Endometrium (tissue), 2 donors: ENCODE data around the gene KCNN3.

ENCODE experiments used
- FAIRE-seq: peaks from 2 replicates; lab custom pipeline; 2012; peaks lifted over from hg19 to GRCh38; lab: Jason Lieb, UNC
- donor health status: control.
- donor health status: control.

KCNN3 gene

DNA sequence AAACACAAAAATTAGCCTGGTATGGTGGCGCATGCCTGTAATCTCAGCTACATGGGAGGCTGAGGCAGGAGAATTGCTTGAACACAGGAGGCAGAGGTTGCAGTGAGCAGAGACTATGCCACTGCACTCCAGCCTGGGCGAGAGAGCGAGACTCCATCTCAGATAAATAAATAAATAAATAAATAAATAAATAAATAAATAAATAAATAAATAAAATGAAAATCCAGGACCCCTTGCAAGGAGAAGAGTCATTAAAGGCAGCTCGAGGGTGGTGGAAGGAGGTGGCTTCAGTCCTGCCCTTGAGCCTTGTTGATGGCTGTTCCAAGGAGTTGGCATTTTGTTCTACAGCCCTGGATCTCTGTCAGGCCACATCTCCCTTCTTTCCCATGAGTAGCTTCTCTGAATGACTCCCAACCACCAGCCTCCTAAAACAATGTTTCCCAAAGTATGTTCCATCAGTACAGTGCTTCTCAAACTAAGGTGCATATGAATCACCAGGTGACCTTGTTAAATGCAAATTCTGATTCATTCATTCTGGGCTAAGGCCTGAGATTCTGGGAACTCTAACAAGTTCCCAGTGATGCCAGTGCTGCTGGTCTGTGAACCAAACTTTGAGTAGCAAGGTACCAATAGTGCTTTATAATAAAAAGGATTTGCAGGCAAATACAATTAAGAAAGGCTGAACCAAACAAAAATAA lies 99.0 kb downstream of the KCNN3 start:
- FAIRE-seq = no peak

DNA sequence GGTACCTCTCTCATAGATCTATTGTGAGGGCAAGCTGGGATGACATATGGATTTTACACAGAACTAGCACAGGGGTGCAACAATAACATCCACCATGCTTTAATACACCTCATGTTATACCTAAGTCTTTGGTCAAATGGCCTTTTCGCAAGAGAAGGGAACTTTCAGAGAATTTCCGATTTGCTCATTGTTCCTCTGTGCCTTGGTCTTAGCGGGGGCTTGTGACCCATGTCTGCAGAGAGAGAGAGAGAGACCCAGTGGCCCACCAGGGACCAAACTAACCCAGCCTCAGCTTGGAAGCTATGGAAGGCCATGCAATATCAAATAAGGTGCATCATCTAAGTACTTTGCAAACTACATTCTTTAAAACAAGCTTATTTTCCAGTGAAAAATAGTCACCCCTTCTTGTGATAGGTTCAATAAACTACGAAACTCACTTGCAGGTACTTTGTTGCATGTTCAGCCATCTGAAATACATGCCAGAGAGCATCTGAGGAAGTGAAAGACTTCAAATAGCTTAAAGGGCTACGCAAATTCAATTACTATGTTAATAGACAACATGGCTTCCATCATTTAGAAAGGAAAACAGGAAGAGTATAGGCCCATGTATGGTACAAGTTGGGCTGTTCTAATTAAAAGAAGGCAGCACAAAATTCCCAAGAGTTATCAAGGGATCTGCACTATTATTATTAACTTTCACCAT lies 100.7 kb downstream of the KCNN3 start:
- no peak for FAIRE-seq

DNA sequence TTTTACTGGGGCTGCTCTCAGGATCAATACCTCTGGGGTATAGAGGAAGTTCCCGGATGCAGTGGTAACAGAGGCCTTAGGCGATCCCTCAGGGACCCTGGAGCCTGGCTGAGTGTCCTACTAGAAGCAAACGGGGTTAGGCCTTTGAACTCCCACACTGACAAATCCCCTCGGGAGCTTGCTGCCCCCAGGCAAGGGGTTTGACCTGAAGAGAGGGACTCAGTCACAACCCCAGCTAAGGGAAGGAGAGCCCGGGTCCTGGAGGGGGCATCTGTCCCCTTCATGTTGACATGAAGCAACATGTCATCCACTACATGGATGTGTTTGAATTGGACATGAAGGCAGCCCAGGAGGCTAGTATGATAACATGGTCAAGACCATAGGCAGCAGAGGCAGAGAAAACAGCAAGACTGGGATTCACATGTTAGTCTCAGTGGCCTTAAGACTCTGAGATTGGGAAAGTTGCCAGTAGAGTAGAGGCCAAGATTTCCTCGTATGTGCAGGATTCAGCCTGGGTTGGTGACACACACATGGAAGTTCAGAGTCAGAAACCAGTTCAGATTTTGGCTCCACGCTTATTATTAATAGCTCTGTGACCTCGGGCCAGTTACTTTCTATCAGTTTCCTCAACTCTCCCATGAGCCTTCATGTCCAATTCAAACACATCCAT lies 101.5 kb downstream of the KCNN3 start:
- FAIRE-seq = no peak

DNA sequence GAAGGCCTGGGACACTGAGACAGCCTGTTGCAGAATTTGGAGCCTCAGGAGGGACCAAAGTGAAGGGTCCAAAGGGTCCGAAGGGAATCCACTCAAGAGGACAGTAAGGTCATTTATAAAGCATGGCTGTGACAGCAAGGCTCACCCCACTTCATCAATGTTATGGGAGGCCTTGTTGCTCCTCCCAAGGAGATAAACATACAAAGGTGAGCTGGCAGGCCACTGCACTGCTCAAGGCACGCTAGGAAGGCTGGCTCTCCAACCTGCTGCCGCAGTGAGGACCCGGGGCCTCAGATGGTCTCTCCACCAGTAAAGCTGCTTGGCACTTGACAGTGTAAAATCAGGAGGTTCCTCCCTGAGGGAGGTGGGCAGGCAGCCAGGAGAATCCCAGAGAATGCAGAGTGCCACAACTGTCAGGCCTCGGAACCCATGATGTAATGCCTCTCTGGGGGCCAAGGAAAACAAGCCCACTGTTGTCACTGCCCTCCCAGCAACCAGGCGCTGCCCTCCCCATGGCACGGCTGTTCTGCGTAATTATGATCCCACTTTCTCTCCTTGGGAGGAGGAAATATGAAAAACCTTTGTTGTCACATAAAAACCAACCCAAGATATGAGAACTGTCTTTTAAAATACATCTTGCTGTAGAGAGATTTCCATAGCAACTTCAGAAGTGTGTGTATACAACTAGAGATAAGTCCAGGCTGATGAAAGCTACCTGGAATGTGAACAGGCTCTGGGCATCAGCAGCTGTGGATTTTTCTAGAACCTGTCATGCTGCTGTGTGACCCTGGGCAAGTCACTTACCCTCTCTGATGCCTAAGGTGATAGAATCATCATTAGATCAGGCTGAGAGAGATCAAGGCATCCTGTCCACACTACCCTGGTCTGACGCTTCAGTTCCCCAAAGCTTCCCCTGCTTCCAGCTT lies 102.5 kb downstream of the KCNN3 start:
- FAIRE-seq = no peak

DNA sequence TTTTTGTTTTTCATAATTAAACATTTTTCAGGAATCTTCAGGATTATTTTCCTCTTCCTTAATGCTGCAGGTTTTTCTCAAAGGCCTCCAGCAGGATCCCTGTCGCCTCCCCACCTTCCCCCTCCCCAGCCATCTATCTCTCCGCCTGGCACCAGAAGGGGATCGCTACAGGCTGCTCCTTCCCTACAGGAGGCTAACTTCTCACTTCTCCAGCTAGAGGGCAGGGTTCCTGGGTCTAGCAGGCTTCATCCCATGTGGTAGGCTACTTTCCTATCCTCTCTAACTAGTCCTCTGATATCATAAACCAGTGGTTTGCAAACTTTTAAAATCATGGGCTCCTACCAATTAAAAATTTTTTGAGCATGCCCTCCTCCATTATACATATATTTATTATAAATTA lies 104.1 kb downstream of the KCNN3 start:
- no peak for FAIRE-seq

DNA sequence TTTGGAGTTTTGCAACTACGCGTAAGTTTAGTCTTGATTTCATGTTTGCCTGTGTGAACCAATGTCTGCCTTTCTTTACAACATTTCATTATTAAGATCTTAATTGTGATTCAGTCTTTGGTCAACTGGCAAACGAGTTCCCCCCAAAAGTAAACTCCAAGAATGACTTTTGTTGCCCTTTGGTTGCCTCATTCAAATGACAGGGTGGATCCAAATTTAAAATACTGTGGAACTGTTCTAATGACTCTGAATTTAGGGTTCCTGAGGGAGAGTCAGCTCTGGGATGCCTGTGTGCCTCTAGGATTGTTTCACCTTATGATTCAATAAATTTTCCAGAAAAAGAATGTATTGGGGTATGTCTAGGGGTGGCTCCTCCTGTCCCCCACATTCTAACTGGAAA lies 105.3 kb downstream of the KCNN3 start:
- no peak for FAIRE-seq

DNA sequence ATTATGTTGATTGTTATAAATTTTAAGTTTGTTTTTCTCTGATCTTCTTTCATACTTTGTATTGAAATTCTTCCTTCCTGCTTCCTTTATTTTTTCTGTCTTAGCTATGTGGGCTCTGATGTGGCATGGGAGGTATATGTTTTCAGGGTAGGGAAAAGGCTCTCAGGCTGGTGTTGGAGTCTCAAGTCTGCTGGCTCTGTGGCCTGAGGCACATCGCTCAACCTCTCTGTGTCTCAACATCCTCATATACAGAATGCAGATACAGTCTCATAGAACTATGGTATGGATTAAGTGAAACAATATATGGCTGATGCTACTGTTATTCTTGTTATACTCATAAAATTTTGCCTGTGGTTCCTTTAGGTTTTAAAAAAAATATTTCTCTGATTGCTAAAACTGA lies 105.9 kb downstream of the KCNN3 start:
- no peak for FAIRE-seq

DNA sequence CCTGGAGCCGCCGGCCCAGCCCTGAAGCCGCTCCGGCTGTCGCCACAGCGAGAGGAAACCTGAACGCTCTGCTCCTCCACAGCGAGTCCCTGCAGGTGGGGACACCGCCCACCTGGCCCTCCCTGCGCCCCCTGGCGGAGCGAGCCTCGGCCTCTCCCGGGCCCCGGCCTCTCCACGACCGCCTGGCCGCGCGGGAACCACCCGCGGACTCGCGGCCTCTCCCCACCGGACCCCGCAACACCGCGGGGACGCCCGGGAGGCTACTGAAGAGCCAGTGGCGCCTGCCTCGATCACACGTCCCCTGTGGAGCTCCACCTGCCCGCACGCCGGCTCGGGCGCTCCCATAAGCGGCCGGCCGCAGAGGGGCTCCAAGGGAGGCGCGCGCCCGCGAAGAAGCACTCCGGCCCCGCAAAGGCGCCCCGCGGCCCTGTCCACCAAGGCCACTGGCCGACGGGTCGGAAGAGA lies 109.6 kb downstream of the KCNN3 start:
- no peak for FAIRE-seq

DNA sequence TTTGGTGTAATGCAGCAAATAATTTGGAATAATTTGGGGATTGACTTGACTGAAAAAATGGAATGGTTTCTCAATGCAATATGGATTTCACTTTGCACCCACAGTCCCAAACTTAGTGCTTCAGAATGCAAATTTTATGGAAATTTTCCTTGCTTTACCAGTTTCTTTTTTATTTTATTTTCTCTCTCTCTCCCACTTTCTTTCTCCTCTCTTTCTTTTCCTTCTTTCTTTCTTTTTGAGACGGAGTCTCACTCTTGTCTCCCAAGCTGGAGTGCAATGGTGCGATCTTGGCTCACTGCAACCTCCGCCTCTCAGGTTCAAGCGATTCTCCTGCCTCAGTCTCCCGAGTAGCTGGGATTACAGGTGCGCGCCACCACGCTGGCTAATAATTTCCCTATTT lies 110.3 kb downstream of the KCNN3 start:
- FAIRE-seq = no peak

DNA sequence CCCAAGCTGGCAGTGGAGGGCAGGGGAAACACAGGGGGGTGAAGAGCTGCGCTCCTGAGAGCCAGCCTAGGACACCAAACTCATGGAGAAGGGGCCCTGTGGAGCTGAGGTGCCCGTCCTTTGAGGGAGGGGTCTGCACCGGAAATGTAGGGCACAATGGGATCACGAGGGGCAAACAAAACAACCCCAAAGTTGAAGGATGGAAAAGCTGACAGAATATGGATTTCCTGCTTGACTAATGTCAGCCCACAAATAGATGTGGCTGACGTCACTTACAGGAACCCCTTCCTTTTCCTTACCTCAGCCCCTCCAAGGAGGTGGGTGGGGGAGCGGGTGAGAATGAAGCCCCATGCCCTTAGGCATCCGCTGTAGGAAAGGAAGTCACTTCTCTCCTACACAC lies 110.9 kb downstream of the KCNN3 start:
- FAIRE-seq = no peak

DNA sequence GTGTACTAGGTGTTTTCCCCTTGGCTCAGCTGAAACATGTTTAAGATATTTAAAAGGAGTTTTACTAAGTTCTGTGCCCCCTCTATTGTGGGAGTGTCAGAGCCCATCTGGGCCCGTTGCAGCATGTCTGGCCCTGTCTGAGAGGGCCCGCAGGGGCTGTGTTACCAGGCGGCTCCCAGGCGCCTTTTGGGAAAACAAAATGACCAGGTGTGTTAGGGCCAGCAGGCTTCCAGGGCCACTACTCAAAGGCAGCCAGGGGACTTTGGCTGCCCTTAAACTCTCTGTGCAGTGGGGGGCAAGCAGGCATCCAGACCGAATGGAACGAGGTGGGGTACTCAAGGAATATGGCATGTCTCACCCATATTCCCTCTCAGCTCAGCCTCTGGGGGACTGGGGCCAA lies 111.7 kb downstream of the KCNN3 start:
- FAIRE-seq = no peak

DNA sequence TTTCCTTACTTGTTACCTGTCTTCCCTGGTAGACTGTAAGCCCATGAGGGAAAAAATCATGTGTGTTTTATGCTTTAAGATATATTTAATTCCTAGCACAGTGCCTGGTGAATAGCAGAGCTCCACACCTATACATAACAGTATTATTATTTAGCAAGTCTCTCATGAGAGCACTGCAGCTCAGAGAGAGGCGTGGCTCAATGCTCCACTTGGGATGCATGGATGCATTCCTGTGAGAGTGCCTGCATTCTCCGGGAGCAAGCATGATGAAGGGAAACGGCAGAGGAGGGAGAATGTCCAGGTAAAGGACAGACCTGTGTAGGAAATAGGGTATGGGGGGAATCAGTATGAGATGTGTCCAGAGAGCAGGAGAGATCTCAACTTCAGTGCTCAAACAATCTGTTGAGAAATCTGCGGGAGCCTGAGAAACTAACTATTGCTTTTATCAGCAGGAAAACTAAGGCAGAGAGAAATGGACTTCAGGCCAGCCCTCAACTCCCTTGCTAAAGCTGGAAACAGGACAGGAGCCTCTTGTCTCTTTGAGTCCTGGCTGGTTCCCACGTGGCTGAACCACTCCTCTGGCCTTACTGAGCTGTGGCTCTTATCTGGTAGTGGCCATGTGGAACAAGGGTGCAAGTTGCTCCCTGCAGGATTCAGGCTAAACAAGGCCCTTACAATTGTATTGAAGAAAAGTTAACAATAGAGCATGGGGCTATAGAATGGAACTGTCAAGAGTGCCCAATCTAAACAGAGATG lies 113.1 kb downstream of the KCNN3 start:
- FAIRE-seq = no peak

DNA sequence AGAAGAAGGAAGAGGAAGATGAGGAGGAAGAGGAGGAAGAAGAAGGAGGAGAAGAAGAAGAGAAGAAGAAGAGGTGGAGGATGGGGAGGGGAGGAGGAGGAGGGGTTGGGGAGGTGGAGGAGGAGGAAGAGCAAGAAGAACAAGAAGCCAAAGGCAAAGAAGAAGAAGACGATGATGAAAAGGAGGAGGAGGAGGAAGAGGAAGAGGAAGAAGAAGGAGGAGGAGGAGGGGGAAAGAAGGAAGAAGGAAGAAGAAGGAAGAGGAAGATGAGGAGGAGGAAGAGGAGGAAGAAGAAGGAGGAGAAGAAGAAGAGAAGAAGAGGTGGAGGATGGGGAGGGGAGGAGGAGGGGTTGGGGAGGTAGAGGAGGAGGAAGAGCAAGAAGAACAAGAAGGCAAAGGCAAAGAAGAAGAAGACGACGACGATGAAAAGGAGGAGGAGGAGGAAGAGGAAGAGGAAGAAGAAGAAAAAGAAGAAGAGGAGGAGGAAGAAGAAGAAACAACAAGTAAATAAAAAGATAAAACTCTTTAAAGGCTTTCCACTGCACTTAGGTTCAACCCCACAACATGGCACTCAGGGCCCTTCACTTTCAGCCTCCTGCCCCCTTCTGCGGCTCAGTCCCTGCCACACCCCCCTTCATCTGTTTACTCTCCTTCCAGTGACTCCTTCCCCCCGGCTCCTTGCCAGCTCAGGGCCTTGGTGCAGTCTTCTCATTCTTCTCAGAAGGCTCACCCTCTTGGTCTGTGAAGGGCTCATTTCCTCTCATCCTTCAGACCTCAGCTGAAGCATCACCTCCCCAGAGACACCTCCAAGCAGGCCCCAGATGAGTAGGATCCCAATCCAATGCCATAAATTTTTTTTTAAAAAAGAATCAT lies 114.0 kb downstream of the KCNN3 start:
- no peak for FAIRE-seq

DNA sequence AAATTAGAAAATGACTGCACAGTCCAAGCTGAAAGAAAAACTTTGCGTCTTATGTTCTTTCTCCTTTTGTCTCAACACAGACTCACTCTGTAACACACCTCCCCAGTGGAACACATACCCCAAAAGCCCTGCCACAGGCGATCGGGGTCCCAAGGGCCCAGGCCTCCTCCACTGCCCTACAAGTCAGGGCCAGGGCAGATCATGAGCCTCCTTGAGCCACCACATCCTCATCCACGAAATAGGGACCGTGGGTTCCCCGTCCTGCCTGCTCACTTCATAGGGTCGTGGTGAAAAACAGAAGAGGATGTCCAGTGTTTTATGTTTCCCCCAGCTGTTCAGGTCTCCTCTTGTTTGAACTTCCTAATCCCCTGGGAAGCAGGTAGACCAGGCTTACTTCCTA lies 116.7 kb downstream of the KCNN3 start:
- FAIRE-seq = no peak

DNA sequence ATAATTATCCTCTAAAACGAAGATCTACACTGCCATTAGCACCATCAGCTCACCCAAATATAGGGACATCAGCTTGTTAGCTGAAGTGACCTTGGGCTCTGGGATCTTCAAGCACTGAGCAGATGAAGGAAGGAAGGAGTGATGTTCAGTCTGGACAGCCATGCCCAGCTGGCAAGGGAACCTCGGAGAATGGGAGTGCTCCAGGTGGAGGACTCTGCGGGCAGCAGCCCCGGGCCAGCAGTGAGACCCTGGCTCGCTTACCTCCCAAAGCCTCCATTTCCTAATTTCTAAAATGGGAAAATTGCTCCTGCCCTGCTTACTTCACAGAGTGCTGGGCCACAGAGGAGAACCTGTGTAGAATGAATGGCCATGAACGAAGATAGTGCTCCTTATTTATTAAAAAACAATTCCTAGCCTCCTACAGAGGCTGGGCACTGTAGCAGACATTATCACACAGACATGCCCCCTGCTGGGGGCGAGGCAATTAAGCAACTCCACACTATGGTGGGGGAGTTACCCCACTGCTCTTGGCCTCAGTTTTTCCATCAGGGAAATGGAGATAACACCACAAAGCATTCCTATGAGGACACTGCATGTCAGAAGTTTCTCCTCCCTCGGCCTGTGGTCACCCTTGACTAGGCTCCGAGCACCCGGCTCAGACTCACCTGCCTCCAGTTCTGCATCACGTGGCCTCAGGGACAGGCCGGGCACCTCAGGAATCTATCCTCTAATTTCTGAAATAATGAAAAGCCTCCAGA lies 117.6 kb downstream of the KCNN3 start:
- no peak for FAIRE-seq

DNA sequence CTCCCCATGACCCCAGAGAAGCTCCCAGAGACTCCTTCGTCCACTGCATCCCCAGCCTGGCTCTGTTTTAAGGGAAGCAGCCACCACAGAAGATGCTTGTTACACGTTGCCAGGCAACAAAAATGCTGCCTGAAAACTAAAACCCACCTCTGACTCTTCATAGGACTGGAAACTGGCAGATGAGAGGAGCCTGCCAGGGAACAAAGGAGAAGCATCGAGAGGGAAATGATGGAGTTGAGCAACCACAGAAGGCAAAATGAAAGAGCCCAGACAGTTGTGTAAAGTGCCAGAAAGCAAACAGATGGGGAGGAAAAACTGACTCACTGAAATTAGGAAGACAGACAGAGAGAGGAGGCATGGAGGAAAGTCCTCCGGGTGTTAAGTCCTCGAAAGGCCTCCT lies 118.4 kb downstream of the KCNN3 start:
- FAIRE-seq = no peak

DNA sequence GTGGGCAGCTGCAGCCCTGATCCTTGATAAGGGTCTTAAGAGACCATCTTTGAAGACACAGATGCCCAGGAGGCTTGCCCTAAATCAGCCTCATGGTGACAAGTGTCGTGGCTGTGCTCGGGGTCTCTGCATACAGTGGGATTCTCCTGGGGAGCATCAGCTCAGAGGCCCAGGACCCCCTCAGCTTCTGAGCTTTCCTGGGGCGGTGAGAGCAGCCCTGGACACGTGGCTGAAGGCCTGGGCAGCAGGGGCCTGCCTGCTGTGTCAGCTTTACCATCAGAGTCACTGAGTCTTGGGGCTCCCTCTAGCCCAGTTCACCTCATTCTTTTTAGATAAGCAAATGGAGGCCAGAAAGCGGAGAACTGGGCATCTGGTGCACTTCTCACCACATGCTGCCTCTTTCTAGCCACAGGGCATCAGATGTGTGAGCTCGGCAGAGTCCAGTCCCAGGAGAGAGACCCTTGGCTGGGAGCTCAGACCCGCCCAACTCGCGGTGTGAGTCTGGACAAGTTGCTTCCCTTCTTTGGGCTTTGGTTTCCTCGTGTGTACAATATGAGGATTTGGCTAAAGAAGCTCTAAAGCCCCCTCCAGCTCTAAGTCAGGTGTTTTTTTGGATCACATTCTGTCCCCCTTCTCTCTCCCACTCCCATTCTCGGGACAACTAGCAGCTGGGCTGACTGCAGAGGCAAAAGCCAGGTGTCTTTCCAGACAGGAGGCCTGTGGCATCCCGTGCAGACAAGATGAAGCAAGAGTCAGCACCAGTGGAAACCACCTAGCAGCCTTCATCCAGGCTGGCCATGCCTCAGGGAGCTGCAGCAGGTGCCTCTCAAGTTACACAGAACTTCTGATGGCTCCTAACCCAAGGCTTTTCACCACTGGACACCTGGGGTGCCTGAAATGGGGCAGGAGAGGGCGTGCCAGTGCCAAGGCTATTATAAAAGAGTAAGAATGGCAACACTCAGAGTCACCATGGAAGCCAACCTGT lies 119.1 kb downstream of the KCNN3 start:
- FAIRE-seq = no peak

DNA sequence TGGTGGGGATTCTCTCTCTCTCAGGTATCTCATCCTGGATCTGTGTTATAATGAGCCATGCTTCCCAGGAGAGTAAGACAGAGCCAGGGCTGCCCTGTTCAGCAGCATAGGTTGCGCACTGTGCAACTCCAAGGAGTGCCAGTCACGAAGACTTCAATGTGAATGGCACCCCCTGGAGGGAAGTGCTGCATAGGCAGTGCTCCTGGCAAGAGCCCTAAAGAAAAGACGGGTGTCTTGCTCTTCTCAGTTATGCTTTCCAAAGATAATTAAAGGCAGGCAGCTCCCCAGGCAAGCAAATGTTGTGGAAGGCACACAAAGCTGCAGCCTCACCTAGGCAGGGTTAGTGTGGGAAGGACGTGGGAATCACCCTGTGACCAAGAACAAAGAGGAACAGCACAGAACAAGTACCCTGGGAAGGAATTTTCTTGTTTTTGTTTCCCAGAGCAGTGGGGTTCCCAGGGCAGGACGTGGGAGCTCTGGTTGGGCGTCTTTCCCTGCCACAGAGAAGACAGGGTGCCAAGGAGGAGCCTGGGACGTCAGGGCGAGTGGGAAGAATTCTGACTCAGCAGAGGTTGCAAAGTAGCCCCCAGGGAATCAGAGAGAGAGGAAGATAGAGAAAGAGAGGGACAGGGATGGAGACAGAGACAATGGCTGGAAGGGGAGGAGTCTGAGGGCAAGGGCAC lies 120.9 kb downstream of the KCNN3 start:
- no peak for FAIRE-seq
